DMS 273 (cell line): Measurements from ENCODE around the gene TMED7.
A peak's percentile ranks its signal among the peaks of the same experiment; 100 is the strongest.

Experiments used
- DNase-seq: peaks from one replicate; lab custom pipeline; 2025; ENCODE audit not compliant: unreplicated experiment; lab: John Stamatoyannopoulos, UW

The TMED7 gene

DNA sequence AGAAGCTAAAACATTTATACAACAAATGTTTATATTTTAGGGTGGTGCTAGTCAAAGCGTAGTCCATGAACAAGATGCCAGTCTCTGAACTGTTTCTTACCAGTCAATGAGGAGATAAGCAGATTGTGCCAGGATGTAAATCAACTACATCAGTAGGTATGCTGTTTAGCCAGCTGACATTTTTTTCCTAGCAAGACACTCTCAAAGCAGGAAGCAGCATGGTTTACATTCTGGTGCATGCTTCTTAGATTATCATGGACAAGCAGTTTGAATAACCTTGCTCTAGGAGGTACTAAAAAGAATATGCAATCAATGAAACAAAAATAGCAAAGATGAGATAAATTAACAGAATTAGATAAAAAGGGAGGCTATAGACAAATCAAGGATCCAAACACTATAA, 40.6 kb downstream of the TMED7 start:
- no peak for DNase-seq

DNA sequence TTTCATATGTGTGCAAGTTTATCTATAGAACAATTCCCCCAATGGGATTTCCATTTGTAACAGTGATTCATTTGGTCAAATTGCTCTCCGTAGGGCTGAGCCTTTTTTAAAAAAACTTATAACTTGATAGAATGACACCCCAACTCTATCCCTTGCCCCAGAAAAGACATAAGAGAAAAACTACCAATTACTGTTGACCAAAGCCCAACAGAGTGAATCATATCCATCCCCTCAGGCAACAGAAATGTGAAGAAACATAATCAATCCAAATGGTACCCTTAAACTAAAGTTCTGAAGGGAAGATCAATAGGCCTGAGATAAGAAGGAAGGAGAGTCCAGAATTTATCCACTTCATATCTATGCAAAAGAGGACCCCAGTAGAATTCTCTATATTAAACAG, 41.3 kb downstream of the TMED7 start:
- no peak for DNase-seq

DNA sequence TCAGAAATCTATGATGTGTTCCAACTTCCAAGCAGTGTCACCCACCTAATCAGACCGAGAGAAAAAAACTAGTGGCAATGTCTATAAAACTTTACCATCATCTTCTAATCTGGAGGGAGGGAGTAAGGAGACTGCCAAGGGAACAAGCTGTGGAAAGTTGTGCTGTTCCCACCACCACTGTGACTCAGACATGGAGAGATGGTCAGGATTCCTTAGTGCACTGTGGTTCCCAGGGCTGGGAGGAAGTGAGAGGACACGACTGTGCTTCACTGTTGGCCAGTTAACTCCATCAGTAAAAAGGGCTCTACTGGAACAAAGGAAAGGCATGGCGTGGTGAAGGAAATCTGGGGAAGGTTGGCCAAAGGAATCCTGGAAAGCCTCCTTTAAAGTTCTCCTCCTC, 42.4 kb downstream of the TMED7 start:
- DNase-seq: no peak

DNA sequence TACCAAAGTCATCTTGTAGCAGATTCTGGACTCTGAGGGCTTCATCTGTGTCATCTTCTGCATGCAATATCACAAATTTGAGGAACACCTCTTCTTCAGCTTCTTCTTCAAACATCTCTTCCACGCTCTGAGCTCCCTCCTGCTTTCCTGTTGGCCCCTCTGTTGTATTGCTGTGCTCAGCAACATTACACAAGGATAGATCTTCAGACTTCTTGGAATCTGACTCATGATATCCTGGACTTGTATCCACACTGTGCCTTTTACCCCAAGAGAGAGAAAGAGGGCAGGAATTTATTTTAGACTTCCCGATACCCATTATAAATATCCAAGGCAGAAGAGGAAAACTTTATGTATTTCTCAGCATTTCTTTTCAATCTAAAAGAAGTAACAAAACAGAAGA, 44.9 kb downstream of the TMED7 start:
- DNase-seq: no peak

DNA sequence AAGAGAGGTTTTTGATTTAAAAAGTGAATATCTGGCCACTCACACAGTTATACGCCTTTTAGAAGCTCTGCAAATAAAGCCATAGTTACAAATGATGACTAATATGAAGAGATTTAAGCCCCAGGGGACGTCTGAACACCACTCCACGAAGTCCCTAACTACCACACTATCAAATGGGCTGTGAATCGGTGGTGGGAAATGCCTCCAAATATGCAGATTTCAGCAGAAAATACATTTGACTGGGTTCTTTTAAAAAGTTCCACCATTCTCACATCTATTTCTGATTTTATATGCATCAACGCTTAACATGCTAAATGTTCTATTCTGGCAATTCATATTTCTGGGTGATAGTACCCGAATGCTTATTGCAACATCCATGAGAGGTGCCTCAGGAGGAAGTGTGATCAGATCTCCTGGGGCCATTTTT, 46.1 kb downstream of the TMED7 start:
- no peak for DNase-seq

DNA sequence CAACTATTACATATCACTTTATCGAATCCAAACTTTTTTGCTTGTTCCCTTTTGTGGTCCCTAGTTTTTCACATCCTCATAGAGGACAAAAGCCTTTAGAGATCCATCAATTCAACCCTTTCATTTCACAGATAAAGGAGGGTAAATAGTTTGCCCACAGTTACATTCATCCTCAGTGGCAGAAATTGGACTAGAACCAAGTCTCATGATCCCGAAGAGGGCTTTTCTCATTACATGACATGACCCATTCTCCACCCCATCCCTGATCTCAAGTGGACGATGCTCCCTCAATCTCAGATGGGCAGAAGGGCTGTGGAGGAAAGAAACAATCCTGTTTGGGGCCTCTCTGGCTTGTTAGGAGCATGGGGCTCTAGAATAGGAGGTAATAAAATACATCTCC, 46.6 kb downstream of the TMED7 start:
- no peak for DNase-seq

DNA sequence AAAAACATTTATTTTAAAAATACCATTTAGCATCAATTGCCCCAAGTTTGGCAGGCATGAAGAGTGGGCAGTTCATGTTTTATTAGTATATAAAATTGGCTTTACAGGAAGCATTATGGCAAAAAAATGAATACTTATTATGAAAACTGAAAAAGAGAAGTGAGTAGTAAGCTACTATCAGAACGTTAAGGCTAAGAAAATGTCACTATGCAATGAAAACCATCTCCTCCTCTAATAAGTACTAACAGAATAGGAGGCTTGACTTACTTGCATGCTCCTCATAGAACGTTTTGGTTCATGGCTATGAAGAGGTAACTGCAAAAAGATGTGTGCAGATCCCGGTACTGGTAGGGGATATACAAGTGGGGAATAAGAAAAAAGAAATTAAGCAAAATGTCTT, 47.2 kb downstream of the TMED7 start:
- no peak for DNase-seq

DNA sequence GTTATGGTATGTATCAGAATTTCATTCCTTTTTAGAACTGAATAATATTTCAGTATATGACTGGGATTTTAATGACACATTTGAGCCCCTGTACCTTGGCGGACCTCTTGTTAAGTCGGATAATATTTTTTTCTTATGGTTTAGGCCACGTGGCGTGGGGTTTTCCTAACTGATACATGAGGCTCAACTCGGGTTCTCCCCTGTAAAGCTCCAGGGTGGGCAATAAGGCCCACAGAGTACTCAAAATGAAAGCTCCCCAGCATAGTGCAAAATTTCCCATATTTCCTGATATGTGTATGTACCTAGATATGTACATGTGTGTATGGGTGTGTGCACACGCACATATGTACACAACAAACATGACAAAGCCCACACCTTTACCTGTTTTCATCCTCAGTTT, 48.1 kb downstream of the TMED7 start:
- DNase-seq: no peak

DNA sequence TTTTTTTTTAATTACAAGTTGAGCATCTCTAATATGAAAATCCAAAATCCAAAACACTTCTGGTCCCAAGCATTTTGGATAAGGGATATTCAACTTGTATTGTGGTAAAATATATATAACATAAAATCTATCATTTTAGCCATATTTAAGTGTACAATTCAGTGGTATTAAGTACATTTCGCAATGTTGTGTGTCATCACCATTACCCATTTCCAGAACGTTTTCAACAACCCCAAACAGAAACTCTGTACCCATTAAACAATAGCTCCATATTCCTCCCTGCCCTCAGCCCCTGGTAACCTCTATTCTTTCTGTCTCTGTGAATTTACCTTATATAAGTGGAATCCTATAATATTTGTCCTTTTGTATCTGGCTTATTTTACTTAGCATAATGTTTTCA, 48.5 kb downstream of the TMED7 start:
- DNase-seq: no peak

DNA sequence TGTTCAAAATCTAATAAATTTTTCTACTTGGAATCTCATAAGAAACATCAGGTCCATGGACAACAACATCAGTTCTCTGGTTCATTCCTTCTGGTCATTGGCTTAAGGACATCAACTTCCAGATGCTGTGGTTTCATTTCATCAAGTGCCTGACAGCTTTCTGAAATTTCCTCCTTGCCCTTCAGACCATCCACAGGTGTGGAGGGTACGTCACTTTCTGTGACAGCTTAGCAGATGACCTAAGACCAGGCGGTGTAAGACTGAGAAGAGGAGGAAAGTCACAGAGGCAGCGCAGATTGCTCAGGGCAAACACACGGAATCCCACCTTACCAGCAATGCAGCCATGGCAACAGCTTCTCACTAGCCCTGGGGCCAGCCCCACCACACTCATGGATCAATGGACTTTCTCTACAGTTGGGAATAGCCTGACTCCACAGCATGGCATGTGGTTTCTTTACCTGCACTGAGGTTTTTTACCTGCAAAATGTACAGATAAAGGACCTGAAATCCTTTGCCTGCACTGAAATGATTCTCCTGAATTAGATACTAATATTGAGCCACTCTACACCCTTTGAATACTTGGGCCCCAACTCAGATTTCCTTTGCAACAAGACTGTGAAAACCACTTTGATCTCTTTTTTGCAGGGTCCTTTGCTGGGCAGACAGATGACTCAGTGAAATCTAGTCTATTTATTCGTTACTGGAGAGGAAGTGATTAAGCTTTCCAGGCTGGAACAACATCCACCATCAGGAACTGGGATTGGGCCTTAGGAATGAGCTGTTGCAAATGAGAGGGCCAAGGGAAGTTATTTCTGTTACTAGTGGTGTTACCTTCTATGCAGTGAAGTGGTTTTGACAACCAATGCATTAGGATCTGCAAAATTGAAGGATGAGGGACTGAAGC, 50.4 kb downstream of the TMED7 start:
- no peak for DNase-seq

DNA sequence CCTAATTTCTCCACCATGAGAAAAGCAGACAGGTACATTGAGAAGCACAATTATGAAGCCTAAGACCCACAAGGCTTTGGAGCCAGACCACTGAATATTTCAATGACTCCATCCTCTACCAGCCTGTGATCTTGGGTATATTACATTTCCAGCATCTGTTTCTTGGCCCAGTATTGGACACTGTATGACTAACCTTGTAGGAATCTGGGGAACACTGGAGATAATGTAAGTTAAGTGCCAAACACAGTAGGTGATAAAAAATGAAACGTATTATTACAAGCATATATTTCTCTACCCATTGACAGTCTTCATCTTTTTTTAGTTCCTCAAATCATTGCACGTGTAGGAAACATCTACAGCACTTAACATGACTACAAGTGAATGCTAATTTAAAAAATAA, 52.7 kb downstream of the TMED7 start:
- peak; percentile 3 for DNase-seq

DNA sequence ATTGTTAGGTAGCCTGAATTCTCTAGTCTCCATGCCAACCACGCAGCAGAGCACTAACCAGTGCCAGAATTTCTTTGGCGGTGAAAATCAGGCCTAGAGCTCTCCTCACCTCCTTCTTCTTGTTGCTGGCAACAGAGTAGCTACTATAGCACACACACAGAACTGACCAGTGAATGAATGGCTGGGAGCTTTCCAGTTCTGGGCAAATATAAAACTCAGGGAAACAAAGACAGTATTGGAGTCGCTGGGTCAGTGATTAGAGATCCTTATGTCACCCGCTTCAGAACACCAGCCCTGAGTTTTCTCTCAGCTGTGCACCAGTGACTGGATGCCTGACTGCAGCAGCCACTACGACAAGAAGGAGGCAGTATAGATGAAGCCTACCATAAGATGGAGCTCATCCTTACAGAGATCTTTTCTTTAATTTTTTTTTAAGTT, 54.4 kb downstream of the TMED7 start:
- DNase-seq: peak; percentile 32

DNA sequence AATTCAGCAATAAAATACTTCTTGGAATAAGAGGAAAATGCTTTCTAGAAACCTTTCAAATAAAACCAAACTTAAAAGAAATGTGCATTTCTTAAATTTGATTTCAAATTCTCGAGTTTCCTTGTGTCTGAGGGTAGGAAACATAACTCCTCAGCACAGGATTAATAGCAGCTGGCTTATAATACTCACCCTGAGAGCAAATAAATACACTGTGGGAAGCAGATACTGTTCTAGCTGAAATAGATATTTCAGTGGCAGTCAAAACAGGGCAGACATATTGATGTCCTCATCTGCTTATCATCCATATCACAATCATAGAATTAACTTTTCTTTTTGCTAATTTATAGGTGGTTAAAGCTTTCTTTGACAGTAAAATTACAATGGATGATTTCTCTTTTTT, 57.2 kb downstream of the TMED7 start:
- DNase-seq: no peak

DNA sequence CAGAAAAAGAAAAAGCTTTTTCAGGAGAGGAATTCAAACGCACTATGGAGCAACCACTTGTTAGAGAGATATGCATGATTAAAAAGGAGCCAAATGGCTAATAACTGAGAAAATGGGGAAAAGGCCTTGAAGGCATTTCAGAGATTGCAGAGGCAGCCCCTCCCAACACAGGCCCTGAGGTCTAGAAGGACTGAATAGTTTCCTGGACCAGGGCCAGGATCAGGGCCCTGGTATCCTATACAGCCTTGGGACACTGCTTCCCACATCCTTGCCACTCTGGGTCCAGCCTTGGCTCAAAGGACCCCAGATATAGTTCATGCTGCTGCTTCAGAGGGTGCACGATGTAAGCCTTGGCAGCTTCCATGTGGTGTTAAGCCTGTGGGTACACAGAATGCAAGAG, 60.6 kb downstream of the TMED7 start:
- DNase-seq: no peak
